Measurements from ENCODE around the gene CNGA2.

GRCh38 chrX:151711154-151711553 lies 23.4 kb upstream of the CNGA2 start:
- TF ChIP-seq EZH2 (IDR thresholded peaks at IDR 0.05; ENCODE audit: low read depth, unreplicated experiment) (no peak), CTCF (conservative IDR thresholded peaks at IDR 0.05; ENCODE audit: low read depth in 2 of 2) (no peak), CREB1 (CRISPR knock-in tag; IDR thresholded peaks at IDR 0.05; ENCODE audit: low read depth) (no peak), ZNF114 (CRISPR knock-in tag; IDR thresholded peaks at IDR 0.05) (no peak)

All from GM23338 (cell line).